Measurements from ENCODE around the gene CDK14.

Gene CDK14

DNA sequence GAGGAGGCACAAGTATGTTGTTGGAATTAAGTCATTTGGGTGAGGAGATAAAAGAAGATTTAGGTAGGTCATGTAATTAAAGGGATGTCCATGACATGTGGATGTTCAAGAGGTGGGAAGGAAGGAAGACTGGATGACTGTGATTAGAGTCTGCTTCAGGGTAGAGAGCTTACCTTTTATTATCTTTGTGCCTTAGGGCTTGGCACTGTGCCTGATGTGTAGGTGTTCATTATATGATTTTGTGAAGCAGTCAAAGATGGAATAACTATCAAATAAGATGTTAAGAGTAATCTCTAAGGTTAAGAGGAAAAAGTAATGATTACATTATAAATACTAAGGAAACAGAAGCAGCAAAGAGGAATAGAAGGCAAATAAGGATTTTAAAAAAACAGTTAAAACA is 97.8 kb downstream of the CDK14 start:
- peaks cover 0 to 5% of the 10 kb centered on the region in 2 experiments for H3K4me1 ChIP-seq (ENCODE audit: control insufficient read depth in 1 of 2, insufficient read depth in 1 of 2, low read depth in 1 of 2, low read length in 1 of 2)
- no peak overlapping the region for H3K27ac ChIP-seq
- H3K36me3 ChIP-seq = no peaks in the 10 kb centered on the region
- TF ChIP-seq, protein P1, sequence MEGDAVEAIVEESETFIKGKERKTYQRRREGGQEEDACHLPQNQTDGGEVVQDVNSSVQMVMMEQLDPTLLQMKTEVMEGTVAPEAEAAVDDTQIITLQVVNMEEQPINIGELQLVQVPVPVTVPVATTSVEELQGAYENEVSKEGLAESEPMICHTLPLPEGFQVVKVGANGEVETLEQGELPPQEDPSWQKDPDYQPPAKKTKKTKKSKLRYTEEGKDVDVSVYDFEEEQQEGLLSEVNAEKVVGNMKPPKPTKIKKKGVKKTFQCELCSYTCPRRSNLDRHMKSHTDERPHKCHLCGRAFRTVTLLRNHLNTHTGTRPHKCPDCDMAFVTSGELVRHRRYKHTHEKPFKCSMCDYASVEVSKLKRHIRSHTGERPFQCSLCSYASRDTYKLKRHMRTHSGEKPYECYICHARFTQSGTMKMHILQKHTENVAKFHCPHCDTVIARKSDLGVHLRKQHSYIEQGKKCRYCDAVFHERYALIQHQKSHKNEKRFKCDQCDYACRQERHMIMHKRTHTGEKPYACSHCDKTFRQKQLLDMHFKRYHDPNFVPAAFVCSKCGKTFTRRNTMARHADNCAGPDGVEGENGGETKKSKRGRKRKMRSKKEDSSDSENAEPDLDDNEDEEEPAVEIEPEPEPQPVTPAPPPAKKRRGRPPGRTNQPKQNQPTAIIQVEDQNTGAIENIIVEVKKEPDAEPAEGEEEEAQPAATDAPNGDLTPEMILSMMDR (IDR thresholded peaks at IDR 0.05) = no peak
- no peaks in the 10 kb centered on the region for H3K9me3 ChIP-seq
- no peaks in the 10 kb centered on the region for H3K27me3 ChIP-seq
- no peak overlapping the region for H3K4me3 ChIP-seq (ENCODE audit: low read depth in 1 of 2, low read length in 1 of 2)

DNA sequence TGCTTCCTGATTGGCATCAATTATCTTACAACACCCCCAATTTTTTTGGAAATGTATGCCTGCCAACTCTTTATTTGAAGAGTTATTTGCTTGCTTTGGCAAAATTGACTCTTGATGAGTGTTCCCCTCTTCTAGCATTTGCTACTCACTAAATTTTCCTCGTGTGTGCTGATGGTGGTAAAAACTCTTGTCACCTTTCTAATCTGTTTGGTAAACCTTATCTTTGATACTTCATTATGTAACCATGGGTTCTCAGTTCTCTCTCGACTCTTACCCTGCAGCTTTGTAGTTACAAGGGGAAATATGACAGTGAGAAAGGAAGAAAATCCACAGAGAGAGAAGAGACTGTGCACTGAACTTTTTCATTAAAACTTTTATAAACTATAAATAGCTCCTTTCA is 102.5 kb downstream of the CDK14 start:
- Histone ChIP-seq H3K4me1 (ENCODE audit: control insufficient read depth in 1 of 2, insufficient read depth in 1 of 2, low read depth in 1 of 2, low read length in 1 of 2) (no peaks in the 10 kb centered on the region), H3K27me3 (no peaks in the 10 kb centered on the region), H3K36me3 (no peaks in the 10 kb centered on the region), H3K4me3 (ENCODE audit: low read depth in 1 of 2, low read length in 1 of 2) (no peak overlapping the region), H3K27ac (no peak overlapping the region), H3K9me3 (no peaks in the 10 kb centered on the region)
- TF ChIP-seq, protein P1 (IDR thresholded peaks at IDR 0.05) = no peak

DNA sequence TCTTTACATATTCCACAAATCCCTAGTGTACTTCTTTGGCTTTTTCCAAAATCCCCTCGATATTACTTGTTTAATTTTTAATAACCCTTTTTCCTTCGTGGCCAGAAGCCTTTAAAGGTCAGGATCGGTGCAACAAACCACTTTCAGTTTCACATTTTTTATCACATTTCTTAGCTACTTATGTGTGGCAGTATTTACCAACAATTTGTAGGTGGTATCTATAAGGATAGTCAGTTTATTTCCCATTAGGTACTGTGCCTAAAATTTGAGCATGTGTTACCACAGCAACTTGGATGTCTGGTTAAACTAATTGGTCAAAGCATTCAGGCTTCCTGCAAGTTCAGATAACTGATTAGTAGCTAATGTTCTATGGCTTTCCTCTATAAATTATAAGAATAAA is 104.9 kb downstream of the CDK14 start:
- Histone ChIP-seq H3K4me3 (ENCODE audit: low read depth in 1 of 2, low read length in 1 of 2) (no peak overlapping the region), H3K36me3 (no peaks in the 10 kb centered on the region), H3K9me3 (no peaks in the 10 kb centered on the region), H3K27me3 (no peaks in the 10 kb centered on the region), H3K27ac (no peak overlapping the region), H3K4me1 (ENCODE audit: control insufficient read depth in 1 of 2, insufficient read depth in 1 of 2, low read depth in 1 of 2, low read length in 1 of 2) (no peaks in the 10 kb centered on the region)
- TF ChIP-seq, protein P1 (IDR thresholded peaks at IDR 0.05) = no peak

DNA sequence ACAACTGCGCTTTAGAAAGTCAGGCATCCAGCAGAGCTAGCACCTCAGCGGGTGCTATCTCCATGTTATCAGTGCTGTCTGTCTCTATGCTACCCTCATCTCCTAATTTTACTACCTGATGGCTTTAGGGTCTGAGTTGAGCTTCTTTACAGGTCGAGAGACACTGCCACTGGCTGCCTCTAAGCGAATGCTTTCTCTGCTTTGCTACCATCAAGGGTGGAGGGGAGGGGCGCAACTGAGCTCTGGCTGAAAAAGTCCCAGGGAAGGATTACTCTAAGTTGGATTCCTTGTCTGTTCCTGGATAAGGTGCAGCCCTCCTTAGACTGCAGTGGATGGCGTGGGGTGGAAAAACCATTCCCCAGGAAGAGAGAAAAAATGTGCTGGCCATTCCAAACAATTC is 105.7 kb downstream of the CDK14 start:
- TF ChIP-seq, protein P1 (IDR thresholded peaks at IDR 0.05) = no peak
- no peak overlapping the region for H3K27ac ChIP-seq
- H3K27me3 ChIP-seq = no peaks in the 10 kb centered on the region
- H3K4me1 ChIP-seq (ENCODE audit: control insufficient read depth in 1 of 2, insufficient read depth in 1 of 2, low read depth in 1 of 2, low read length in 1 of 2) = no peaks in the 10 kb centered on the region
- no peak overlapping the region for H3K4me3 ChIP-seq (ENCODE audit: low read depth in 1 of 2, low read length in 1 of 2)
- H3K36me3 ChIP-seq = no peaks in the 10 kb centered on the region
- H3K9me3 ChIP-seq = no peaks in the 10 kb centered on the region

DNA sequence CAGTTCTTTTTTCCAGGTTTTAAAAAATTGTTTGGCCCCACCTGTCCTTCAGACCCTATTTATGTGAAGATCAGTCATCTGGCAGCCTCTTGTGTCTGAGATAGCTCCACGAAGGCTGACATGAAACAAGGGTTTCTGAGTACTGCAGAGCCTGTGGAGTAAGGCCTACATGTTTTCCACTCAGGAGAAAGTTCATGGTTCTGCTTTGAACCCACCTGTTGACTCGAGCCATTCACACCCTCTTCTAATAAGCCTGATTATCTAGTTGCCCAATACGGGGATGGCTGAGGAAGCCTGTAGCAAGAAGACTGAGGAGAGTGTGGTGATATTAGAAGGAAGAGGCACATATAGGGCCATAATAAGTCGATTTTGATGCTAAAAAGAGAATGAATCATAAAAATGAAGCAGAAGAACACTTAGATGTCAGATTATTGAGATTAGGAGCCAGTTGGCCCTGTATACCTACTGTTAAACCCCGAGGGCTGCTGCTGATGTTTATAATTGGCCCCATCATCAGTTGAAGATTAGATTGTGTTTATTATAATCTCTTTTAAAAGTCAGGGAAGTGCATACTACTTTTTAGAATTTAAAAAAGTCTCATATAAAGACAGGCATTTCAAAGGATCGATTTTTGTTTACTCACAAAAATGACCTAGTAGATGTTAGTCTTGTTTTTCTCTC is 109.4 kb downstream of the CDK14 start:
- TF ChIP-seq, protein P1 (IDR thresholded peaks at IDR 0.05) = no peak
- no peaks in the 10 kb centered on the region for H3K9me3 ChIP-seq
- no peaks in the 10 kb centered on the region for H3K36me3 ChIP-seq
- H3K27me3 ChIP-seq = no peaks in the 10 kb centered on the region
- no peaks in the 10 kb centered on the region for H3K4me1 ChIP-seq (ENCODE audit: control insufficient read depth in 1 of 2, insufficient read depth in 1 of 2, low read depth in 1 of 2, low read length in 1 of 2)
- no peak overlapping the region for H3K4me3 ChIP-seq (ENCODE audit: low read depth in 1 of 2, low read length in 1 of 2)
- H3K27ac ChIP-seq = no peak overlapping the region

Measured in neutrophil (primary cell).